Measurements from ENCODE around the gene PRSS36. TPM values are rescaled to one million over a fixed set of nuclear protein-coding genes. Genes with fewer than 3 reads are reported as not detected.

PRSS36 gene
- total RNA-seq, 4 donors from 2014 or later, result 0.17 to 15.3 (median 3.7) TPM

GRCh38 chr16:31135535-31136286 lies 14.2 kb downstream of the PRSS36 start, which contains the start of gene PRSS8:
PRSS8 (minus strand) TSS chr16:31135727; CDS start chr16:31135498, 229 bp downstream.
- WGBS, 2 donors (ENCODE audit: low coverage in 1 of 2), result 57 to 83% methylated on average over 1 to 2 of the region's 22 CpGs
- no peak within 1 kb of the TSS for H3K27ac ChIP-seq

GRCh38 chr16:31134625-31135534 lies 15.0 kb downstream of the PRSS36 start:
- no peaks in the 10 kb centered on the region for H3K9me3 ChIP-seq
- WGBS, 2 donors (ENCODE audit: low coverage in 1 of 2), result 0 to 22% methylated on average over 7 of the region's 18 CpGs
- ATAC-seq, result no peak
- H3K4me1 ChIP-seq, result peaks cover 0 to 17% (median 3%) of the 10 kb centered on the region in 3 donors
- peaks cover 22% of the 10 kb centered on the region for H3K27me3 ChIP-seq
- TF ChIP-seq POLR2A (IDR thresholded peaks at IDR 0.05) (no peak), CTCF (IDR thresholded peaks at IDR 0.05) (no peak), POLR2AphosphoS5 (IDR thresholded peaks at IDR 0.05) (no peak), EP300 (IDR thresholded peaks at IDR 0.05) (no peak)
- no peak overlapping the region for H3K27ac ChIP-seq
- no peak overlapping the region for H3K4me3 ChIP-seq
- H3K36me3 ChIP-seq, result peaks cover 0 to 37% of the 10 kb centered on the region in 2 donors

More at GRCh38 chr16:31135535-31136286, 14.2 kb downstream of the PRSS36 start, which contains the start of gene PRSS8:
- Histone ChIP-seq H3K4me1 (peaks cover 0 to 16% (median 3%) of the 10 kb centered on the region in 3 donors), H3K4me3 (no peak within 1 kb of the TSS), H3K9me3 (no peaks in the 10 kb centered on the region), H3K36me3 (peaks cover 0 to 29% of the 10 kb centered on the region in 2 donors), H3K27me3 (peaks cover 22% of the 10 kb centered on the region)
- TF ChIP-seq POLR2A (IDR thresholded peaks at IDR 0.05) (no peak), POLR2AphosphoS5 (IDR thresholded peaks at IDR 0.05) (no peak), CTCF (IDR thresholded peaks at IDR 0.05) (no peak), EP300 (IDR thresholded peaks at IDR 0.05) (no peak)
- ATAC-seq, result no peak

GRCh38 chr16:31134091-31134571 lies 15.7 kb downstream of the PRSS36 start:
- Histone ChIP-seq H3K27me3 (peaks cover 22% of the 10 kb centered on the region), H3K9me3 (no peaks in the 10 kb centered on the region)
- WGBS, 2 donors (ENCODE audit: low coverage in 1 of 2), result 33% methylated on average over 1 of the region's 5 CpGs; no CpG with 5 or more reads in 1 of the 2 donors

GRCh38 chr16:31133046-31133501 lies 16.8 kb downstream of the PRSS36 start:
- peaks cover 0 to 55% of the 10 kb centered on the region in 2 donors for H3K36me3 ChIP-seq

More at GRCh38 chr16:31134091-31134571, 15.7 kb downstream of the PRSS36 start:
- Histone ChIP-seq H3K27ac (no peak overlapping the region), H3K4me1 (peaks cover 0 to 24% (median 3%) of the 10 kb centered on the region in 3 donors), H3K36me3 (peaks cover 0 to 44% of the 10 kb centered on the region in 2 donors), H3K4me3 (no peak overlapping the region)
- TF ChIP-seq POLR2A (IDR thresholded peaks at IDR 0.05) (no peak), EP300 (IDR thresholded peaks at IDR 0.05) (no peak), POLR2AphosphoS5 (IDR thresholded peaks at IDR 0.05) (no peak), CTCF (IDR thresholded peaks at IDR 0.05) (no peak)
- ATAC-seq, result no peak

More at GRCh38 chr16:31133046-31133501, 16.8 kb downstream of the PRSS36 start:
- no peak for TF ChIP-seq EP300 (IDR thresholded peaks at IDR 0.05)
- no peak for TF ChIP-seq CTCF (IDR thresholded peaks at IDR 0.05)
- TF ChIP-seq POLR2A (IDR thresholded peaks at IDR 0.05), result no peak
- no peak for TF ChIP-seq POLR2AphosphoS5 (IDR thresholded peaks at IDR 0.05)
- no peak for ATAC-seq
- Histone ChIP-seq H3K4me1 (peaks cover 0 to 22% (median 3%) of the 10 kb centered on the region in 3 donors), H3K27ac (no peak overlapping the region), H3K27me3 (peaks cover 22% of the 10 kb centered on the region), H3K4me3 (no peak overlapping the region), H3K9me3 (no peaks in the 10 kb centered on the region)
- no CpG with 5 or more reads among the region's 6 CpGs for WGBS, 2 donors (ENCODE audit: low coverage in 1 of 2)
